ENCODE data around the gene CACYBP. TPM values are rescaled to one million over a fixed set of nuclear protein-coding genes. Genes with fewer than 3 reads are reported as not detected.

The CACYBP gene
- total RNA-seq, 2 donors from 2014 or later, result 170 to 182 TPM

GRCh38 chr1:174989536-174990220, 10.1 kb upstream of the CACYBP start:
- DNase-seq, result no peak
- TF ChIP-seq CTCF (conservative IDR thresholded peaks at IDR 0.05), result no peak
- H3K9me3 ChIP-seq (ENCODE audit: control insufficient read depth, low read length), result no peaks in the 10 kb centered on the region
- H3K36me3 ChIP-seq (ENCODE audit: control insufficient read depth, insufficient read depth, low read length), result peaks cover 5% of the 10 kb centered on the region
- Mint-ChIP-seq H3K27me3 (ENCODE audit: insufficient read depth) (no peaks in the 10 kb centered on the region), H3K4me1 (peaks cover 21% of the 10 kb centered on the region), H3K9me3 (no peaks in the 10 kb centered on the region), H3K36me3 (ENCODE audit: low read depth) (peaks cover 8% of the 10 kb centered on the region), H3K27ac (peak overlapping the region; percentile 70), H3K4me3 (no peak overlapping the region)
- no peaks in the 10 kb centered on the region for H3K4me1 ChIP-seq (ENCODE audit: control insufficient read depth, insufficient read depth, low read length)
- no peak overlapping the region for H3K27ac ChIP-seq (ENCODE audit: low read depth, low read length)
- WGBS, 2 experiments (ENCODE audit: insufficient coverage in 1 of 2, insufficient read length in 1 of 2), result 94 to 100% methylated on average over 2 to 5 of the region's 5 CpGs
- no peak overlapping the region for H3K9ac ChIP-seq (ENCODE audit: extremely low read depth, low read length, poor library complexity, severe bottlenecking)
- no peak overlapping the region for H3K4me3 ChIP-seq (ENCODE audit: low read length)
- H3K27me3 ChIP-seq (ENCODE audit: control insufficient read depth, insufficient read depth, low read length, poor library complexity, severe bottlenecking), result no peaks in the 10 kb centered on the region

- no peak overlapping the region for H3K4me3 ChIP-seq (ENCODE audit: low read length)
- H3K4me1 ChIP-seq (ENCODE audit: control insufficient read depth, insufficient read depth, low read length), result no peaks in the 10 kb centered on the region
- H3K27ac ChIP-seq (ENCODE audit: low read depth, low read length), result no peak overlapping the region
- Mint-ChIP-seq H3K9me3 (no peaks in the 10 kb centered on the region), H3K27me3 (ENCODE audit: insufficient read depth) (no peaks in the 10 kb centered on the region), H3K36me3 (ENCODE audit: low read depth) (peaks cover 8% of the 10 kb centered on the region), H3K4me3 (no peak overlapping the region), H3K4me1 (peaks cover 21% of the 10 kb centered on the region), H3K27ac (no peak overlapping the region)
- H3K36me3 ChIP-seq (ENCODE audit: control insufficient read depth, insufficient read depth, low read length), result peaks cover 6% of the 10 kb centered on the region
- no peak for TF ChIP-seq CTCF (conservative IDR thresholded peaks at IDR 0.05)
- 93 to 94% methylated on average over 5 to 6 of the region's 6 CpGs for WGBS, 2 experiments (ENCODE audit: insufficient coverage in 1 of 2, insufficient read length in 1 of 2)
- H3K9ac ChIP-seq (ENCODE audit: extremely low read depth, low read length, poor library complexity, severe bottlenecking), result no peak overlapping the region
- no peaks in the 10 kb centered on the region for H3K27me3 ChIP-seq (ENCODE audit: control insufficient read depth, insufficient read depth, low read length, poor library complexity, severe bottlenecking)
- DNase-seq, result no peak
- no peaks in the 10 kb centered on the region for H3K9me3 ChIP-seq (ENCODE audit: control insufficient read depth, low read length)
Observed at GRCh38 chr1:174990382-174990999, 9.3 kb upstream of the CACYBP start.

GRCh38 chr1:174991473-174991872, 8.3 kb upstream of the CACYBP start:
- Mint-ChIP-seq H3K4me1 (peaks cover 14% of the 10 kb centered on the region), H3K27ac (no peak overlapping the region), H3K27me3 (ENCODE audit: insufficient read depth) (no peaks in the 10 kb centered on the region), H3K4me3 (no peak overlapping the region), H3K9me3 (no peaks in the 10 kb centered on the region), H3K36me3 (ENCODE audit: low read depth) (peaks cover 8% of the 10 kb centered on the region)
- DNase-seq, result no peak
- Histone ChIP-seq H3K9me3 (ENCODE audit: control insufficient read depth, low read length) (no peaks in the 10 kb centered on the region), H3K4me3 (ENCODE audit: low read length) (no peak overlapping the region), H3K27ac (ENCODE audit: low read depth, low read length) (no peak overlapping the region), H3K4me1 (ENCODE audit: control insufficient read depth, insufficient read depth, low read length) (no peaks in the 10 kb centered on the region), H3K36me3 (ENCODE audit: control insufficient read depth, insufficient read depth, low read length) (peaks cover 10% of the 10 kb centered on the region), H3K27me3 (ENCODE audit: control insufficient read depth, insufficient read depth, low read length, poor library complexity, severe bottlenecking) (no peaks in the 10 kb centered on the region), H3K9ac (ENCODE audit: extremely low read depth, low read length, poor library complexity, severe bottlenecking) (no peak overlapping the region)
- TF ChIP-seq CTCF (conservative IDR thresholded peaks at IDR 0.05), result no peak
- WGBS, 2 experiments (ENCODE audit: insufficient coverage in 1 of 2, insufficient read length in 1 of 2), result 88 to 100% methylated on average over 1 of the region's 1 CpG
